ENCODE data around the gene TEX19.

DNA sequence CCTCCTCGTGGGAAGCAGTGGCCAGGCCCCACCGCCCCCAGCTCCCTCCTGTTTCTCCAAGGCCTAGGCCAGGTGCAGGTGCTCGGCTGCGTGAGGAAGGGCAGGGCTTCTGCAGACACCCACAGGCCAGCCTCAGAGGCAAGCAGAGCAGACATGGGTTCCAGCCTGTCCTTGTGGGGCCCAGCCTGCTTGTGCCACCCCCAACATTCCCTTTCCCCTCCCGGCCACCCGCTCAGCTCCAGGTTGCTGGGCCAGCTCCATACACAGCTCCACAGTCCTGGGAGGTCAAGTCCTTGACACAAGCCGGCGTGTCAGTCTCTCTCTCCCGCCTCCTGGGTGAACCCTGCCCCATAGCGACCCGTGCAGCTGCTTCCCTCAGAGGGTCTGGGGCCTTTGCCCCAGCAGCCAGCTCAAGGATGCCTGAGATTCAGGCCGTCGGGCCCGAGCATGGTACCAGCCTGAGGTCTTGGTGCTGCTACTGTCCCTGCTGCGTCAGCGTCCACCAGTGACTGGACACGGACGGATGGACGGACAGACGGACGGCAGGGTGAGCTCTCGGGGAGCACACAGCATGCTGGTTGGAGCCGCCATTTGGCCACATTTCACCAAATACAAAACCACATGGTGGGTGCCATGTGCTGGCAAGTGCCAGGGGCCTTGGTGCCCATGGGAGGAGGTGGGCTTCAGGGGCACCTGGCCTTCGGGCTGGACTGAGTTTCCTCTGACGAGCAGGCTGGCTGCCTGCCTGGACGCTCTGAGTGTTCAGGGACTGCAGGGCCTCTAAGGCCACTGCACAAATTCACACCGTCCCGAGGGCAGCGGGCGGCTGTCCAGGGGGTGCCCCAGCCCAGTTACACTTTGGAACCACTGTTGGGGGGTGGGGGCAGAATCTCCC is 33.5 kb upstream of the TEX19 start:
- TF ChIP-seq, protein P1, sequence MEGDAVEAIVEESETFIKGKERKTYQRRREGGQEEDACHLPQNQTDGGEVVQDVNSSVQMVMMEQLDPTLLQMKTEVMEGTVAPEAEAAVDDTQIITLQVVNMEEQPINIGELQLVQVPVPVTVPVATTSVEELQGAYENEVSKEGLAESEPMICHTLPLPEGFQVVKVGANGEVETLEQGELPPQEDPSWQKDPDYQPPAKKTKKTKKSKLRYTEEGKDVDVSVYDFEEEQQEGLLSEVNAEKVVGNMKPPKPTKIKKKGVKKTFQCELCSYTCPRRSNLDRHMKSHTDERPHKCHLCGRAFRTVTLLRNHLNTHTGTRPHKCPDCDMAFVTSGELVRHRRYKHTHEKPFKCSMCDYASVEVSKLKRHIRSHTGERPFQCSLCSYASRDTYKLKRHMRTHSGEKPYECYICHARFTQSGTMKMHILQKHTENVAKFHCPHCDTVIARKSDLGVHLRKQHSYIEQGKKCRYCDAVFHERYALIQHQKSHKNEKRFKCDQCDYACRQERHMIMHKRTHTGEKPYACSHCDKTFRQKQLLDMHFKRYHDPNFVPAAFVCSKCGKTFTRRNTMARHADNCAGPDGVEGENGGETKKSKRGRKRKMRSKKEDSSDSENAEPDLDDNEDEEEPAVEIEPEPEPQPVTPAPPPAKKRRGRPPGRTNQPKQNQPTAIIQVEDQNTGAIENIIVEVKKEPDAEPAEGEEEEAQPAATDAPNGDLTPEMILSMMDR (conservative IDR thresholded peaks at IDR 0.05; ENCODE audit: low read depth, low read length) = no peak
- TF ChIP-seq POLR2A (IDR thresholded peaks at IDR 0.05; ENCODE audit: low read depth, low read length) (no peak), RAD21 (IDR thresholded peaks at IDR 0.05; ENCODE audit: low read length) (no peak)

Data from IMR-90 (cell line).